Measurements from ENCODE around the gene ZNF598.

ZNF598 gene

DNA sequence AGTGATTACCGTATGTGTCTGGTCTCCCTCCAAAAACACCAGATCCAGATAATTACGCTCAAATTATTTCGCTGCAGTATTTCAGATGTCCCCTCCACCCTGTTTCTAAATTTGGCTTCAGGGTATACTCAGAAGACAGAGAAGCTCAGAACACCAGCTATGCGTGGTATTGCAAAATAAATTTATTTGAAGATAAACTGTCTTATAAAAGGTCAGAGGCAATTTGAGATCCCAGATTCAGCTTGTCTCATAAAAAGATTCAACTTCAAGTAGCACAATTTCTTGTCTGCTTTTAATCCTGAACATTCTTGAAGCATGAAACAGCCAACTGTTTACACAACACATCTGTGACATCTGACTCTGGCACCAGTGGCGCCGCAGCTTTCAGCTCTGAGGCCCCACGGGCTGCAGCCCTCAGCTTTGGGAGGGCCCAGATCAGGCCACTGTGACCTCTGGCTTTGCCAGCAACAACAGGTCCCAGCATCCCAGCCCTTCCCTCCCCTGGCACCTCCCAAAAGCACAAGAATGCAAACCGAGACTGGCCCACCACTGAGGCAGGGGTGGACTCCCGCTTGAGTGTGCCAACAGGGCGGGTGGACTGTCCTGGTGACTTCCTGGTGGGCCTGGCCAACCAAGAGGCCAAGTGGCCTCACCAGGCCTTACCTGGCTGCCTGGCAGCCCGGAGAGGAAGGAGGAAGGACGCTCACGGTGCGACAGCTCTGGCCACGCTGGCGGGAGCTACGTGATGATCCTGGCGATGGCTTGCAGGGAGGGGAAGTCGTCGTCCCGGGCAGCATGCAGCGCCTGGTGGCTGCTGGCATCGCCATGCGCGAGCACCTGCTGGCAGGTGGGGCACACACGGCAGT, 11.9 kb downstream of the ZNF598 start:
- H3K4me3 Mint-ChIP-seq: no peak overlapping the region
- DNase-seq (ENCODE audit: low spot score in 2 of 2): no peak
- H3K4me1 Mint-ChIP-seq: peaks cover 25% of the 10 kb centered on the region
- H3K9me3 Mint-ChIP-seq: no peaks in the 10 kb centered on the region
- H3K36me3 Mint-ChIP-seq: peaks cover 62% of the 10 kb centered on the region
- no peak for ATAC-seq
- no peak overlapping the region for H3K27ac Mint-ChIP-seq

DNA sequence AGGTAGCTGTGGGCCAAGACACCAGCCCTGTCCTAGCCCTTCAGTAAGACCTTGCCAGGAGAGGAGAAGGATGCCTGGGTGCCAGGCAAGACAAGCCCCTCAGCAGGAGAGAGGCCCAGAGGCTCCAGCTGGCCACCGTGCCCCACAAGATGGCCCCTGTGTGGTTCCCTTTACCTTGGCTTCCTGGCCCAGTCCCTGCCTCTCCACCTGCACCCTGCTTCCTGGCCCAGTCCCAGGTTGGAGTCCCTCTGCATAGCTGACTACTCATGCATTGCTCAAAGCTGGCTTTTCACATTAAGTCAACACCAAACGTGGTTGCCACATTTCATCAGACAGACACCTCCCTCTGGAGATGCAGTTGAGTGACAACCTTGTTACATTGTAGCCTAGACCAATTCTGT, 15.9 kb downstream of the ZNF598 start:
- peaks cover 37% of the 10 kb centered on the region for H3K36me3 Mint-ChIP-seq
- DNase-seq (ENCODE audit: low spot score in 2 of 2) (peak in 1 of 2 donors; percentile 77), ATAC-seq (peak; percentile 46)
- H3K27ac Mint-ChIP-seq: peak overlapping the region; percentile 48
- peaks cover 34% of the 10 kb centered on the region for H3K4me1 Mint-ChIP-seq
- H3K9me3 Mint-ChIP-seq: no peaks in the 10 kb centered on the region
- peak overlapping the region; percentile 22 for H3K4me3 Mint-ChIP-seq

DNA sequence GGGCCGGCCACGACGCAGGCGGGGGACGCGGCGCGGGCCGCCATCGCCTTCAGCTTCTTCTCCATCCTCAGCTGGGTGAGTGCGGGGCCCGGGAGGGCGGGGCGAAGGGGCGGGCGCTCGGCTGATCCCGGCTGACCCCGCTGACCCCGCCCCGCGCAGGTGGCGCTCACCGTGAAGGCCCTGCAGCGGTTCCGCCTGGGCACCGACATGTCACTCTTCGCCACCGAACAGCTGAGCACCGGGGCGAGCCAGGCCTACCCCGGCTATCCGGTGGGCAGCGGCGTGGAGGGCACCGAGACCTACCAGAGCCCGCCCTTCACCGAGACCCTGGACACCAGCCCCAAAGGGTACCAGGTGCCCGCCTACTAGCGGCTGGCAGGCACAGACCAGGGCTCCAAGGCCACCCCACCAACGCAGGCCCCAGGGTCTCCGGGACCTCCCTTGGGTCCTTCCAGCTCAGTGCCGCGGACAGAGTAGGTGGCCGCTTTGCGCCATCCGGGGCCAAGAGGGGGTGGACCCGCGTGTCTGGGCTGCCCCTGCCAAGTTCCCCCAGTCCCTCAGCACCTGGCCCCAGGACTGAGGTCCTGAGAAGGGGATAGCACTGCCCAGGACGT, 16.8 kb downstream of the ZNF598 start:
- H3K4me1 Mint-ChIP-seq: peaks cover 34% of the 10 kb centered on the region
- no peaks in the 10 kb centered on the region for H3K9me3 Mint-ChIP-seq
- peaks cover 28% of the 10 kb centered on the region for H3K36me3 Mint-ChIP-seq
- peak overlapping the region; percentile 48 for H3K27ac Mint-ChIP-seq
- H3K4me3 Mint-ChIP-seq: peak overlapping the region; percentile 78
- DNase-seq (ENCODE audit: low spot score in 2 of 2): no peak
- ATAC-seq: no peak

GRCh38 chr16:1991948-1992703, 17.5 kb downstream of the ZNF598 start:
- Mint-ChIP-seq H3K4me3 (peak overlapping the region; percentile 78), H3K4me1 (peaks cover 34% of the 10 kb centered on the region), H3K27ac (peak overlapping the region; percentile 76), H3K36me3 (peaks cover 23% of the 10 kb centered on the region), H3K9me3 (no peaks in the 10 kb centered on the region)
- ATAC-seq (peak; percentile 70), DNase-seq (ENCODE audit: low spot score in 2 of 2) (peak; percentile 85 to 95)

DNA sequence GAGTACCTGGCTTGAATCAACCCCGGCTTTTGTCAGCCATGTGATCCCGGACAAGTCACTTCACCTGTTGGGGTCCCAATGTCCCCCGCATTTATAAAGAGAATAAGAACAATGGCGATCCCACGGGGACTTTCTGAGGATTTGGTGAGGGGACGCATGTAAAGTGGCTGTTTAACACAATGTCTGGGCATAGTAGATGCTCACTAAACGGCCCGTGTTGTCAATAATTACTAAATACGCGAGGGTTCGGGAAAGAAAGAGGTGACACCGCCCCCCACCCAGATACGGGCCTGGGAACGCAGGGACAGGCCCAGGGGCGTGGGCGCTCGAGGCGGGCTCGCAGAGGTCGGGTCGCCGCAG, 18.1 kb downstream of the ZNF598 start:
- peak overlapping the region; percentile 78 for H3K4me3 Mint-ChIP-seq
- H3K9me3 Mint-ChIP-seq: no peaks in the 10 kb centered on the region
- H3K4me1 Mint-ChIP-seq: peaks cover 39% of the 10 kb centered on the region
- ATAC-seq (no peak), DNase-seq (ENCODE audit: low spot score in 2 of 2) (no peak)
- H3K27ac Mint-ChIP-seq: peak overlapping the region; percentile 76
- H3K36me3 Mint-ChIP-seq: peaks cover 28% of the 10 kb centered on the region

DNA sequence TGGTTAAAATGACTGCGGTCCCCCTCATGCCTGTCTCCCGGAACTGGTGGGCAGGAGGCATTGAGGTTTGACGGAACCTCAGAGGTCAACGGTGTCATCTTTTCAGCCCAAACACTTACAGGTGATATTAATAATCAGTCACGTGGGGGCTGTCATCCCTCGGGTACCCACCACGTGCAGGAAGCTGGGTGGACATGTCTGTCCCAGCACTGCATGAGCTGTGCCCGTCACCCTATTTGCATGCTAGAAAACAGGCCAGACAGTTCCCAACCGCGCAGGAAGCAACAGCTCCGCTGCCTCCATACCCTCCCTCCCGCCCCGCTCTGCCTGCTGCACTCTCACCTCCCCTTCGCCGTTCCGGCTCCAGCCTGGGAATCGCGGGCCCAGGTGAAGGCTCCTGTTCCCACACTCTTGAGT, 18.5 kb downstream of the ZNF598 start:
- ATAC-seq (peak; percentile 62), DNase-seq (ENCODE audit: low spot score in 2 of 2) (no peak)
- H3K4me1 Mint-ChIP-seq: peaks cover 40% of the 10 kb centered on the region
- H3K36me3 Mint-ChIP-seq: peaks cover 32% of the 10 kb centered on the region
- peak overlapping the region; percentile 78 for H3K4me3 Mint-ChIP-seq
- H3K27ac Mint-ChIP-seq: peak overlapping the region; percentile 76
- no peaks in the 10 kb centered on the region for H3K9me3 Mint-ChIP-seq

- Mint-ChIP-seq H3K4me1 (peaks cover 39% of the 10 kb centered on the region), H3K27ac (peak overlapping the region; percentile 76), H3K9me3 (no peaks in the 10 kb centered on the region), H3K4me3 (peak overlapping the region; percentile 78), H3K36me3 (peaks cover 36% of the 10 kb centered on the region)
- peak; percentile 46 to 79 for DNase-seq (ENCODE audit: low spot score in 2 of 2)
- peak; percentile 14 for ATAC-seq
These were observed 19.1 kb downstream of the ZNF598 start for GRCh38 chr16:1990351-1991134.

- Mint-ChIP-seq H3K4me1 (peaks cover 41% of the 10 kb centered on the region), H3K36me3 (peaks cover 37% of the 10 kb centered on the region), H3K4me3 (peak overlapping the region; percentile 78), H3K27ac (no peak overlapping the region), H3K9me3 (no peaks in the 10 kb centered on the region)
- ATAC-seq (no peak), DNase-seq (ENCODE audit: low spot score in 2 of 2) (no peak)
These were observed 19.6 kb downstream of the ZNF598 start for GRCh38 chr16:1990101-1990350.

- Mint-ChIP-seq H3K4me1 (peaks cover 47% of the 10 kb centered on the region), H3K27ac (no peak within 1 kb of the TSS), H3K9me3 (no peaks in the 10 kb centered on the region), H3K4me3 (peak within 1 kb of the TSS; percentile 78), H3K36me3 (peaks cover 38% of the 10 kb centered on the region)
- ATAC-seq (no peak), DNase-seq (ENCODE audit: low spot score in 2 of 2) (no peak)
These were observed 20.2 kb downstream of the ZNF598 start, which contains the start of gene SYNGR3 for GRCh38 chr16:1989209-1990100. Gene SYNGR3, plus strand, starts transcription at chr16:1989970. Its CDS starts 133 bp downstream, at chr16:1990103.

GRCh38 chr16:1987198-1987597, 22.4 kb downstream of the ZNF598 start:
- ATAC-seq (no peak), DNase-seq (ENCODE audit: low spot score in 2 of 2) (no peak)
- H3K27ac Mint-ChIP-seq: peak overlapping the region; percentile 44
- H3K4me1 Mint-ChIP-seq: peaks cover 42% of the 10 kb centered on the region
- peaks cover 32% of the 10 kb centered on the region for H3K36me3 Mint-ChIP-seq
- H3K4me3 Mint-ChIP-seq: no peak overlapping the region
- no peaks in the 10 kb centered on the region for H3K9me3 Mint-ChIP-seq

DNA sequence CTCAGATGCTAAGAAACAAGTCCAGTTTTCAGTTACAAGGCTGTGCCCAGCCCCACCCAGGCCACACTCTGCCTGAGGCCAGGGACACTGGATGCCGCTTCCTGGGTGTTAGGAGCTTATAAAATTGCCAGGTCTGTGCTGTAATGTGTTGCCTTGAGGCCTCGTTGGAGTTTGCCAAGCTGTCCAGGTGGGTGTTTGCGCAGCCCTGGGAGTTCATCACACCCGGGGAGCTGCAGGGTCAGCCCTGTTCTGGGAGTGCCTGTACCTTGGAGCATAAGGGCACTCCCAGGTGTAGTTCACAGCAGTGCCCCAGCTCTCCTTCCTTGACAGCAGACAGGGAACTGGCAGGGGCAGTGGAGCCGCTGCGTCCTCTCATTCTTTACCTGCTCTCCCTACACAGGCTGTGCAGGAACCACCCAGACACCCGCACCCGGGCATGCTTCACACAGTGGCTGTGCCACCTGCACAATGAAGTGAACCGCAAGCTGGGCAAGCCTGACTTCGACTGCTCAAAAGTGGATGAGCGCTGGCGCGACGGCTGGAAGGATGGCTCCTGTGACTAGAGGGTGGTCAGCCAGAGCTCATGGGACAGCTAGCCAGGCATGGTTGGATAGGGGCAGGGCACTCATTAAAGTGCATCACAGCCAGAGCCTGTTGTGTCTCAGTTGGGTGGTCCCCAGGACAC, 24.0 kb downstream of the ZNF598 start:
- H3K27ac Mint-ChIP-seq: no peak overlapping the region
- H3K4me3 Mint-ChIP-seq: peak overlapping the region; percentile 74
- H3K9me3 Mint-ChIP-seq: no peaks in the 10 kb centered on the region
- no peak for ATAC-seq
- H3K36me3 Mint-ChIP-seq: peaks cover 23% of the 10 kb centered on the region
- DNase-seq (ENCODE audit: low spot score in 2 of 2): no peak
- H3K4me1 Mint-ChIP-seq: peaks cover 41% of the 10 kb centered on the region

DNA sequence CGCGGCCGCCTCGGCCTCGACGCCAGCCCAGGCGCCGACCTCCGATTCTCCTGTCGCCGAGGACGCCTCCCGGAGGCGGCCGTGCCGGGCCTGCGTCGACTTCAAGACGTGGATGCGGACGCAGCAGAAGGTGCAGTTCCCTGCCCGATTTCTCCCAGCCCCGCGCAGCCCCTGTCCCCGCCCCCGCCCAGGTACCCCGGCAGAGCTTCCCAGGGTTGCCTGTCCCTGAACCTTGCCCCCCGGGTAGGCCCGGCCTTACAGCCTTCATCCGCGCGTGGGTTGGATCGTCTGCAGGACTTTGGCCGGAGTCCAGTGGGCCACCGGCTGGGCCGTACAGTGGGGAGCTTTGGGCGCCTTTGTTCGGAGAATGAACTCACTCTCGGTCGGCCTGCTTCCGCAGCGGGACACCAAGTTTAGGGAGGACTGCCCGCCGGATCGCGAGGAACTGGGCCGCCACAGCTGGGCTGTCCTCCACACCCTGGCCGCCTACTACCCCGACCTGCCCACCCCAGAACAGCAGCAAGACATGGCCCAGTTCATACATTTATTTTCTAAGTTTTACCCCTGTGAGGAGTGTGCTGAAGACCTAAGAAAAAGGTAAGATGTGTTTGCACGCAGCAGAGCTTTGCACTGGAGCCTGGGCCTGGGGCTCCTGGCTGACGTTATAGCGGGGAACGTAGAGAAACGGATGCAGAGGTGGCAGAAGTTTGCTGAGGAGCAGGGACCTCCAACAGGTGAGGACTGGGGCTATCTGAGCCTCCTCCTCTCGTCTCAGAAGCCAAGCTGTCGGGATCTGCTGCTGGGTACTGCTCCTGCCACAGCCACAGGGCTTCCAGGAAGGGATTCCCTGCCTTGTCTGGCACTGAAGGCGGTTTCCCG, 25.0 kb downstream of the ZNF598 start:
- H3K4me1 Mint-ChIP-seq: peaks cover 41% of the 10 kb centered on the region
- peaks cover 23% of the 10 kb centered on the region for H3K36me3 Mint-ChIP-seq
- H3K27ac Mint-ChIP-seq: no peak overlapping the region
- H3K9me3 Mint-ChIP-seq: no peaks in the 10 kb centered on the region
- ATAC-seq (peak; percentile 39), DNase-seq (ENCODE audit: low spot score in 2 of 2) (no peak)
- H3K4me3 Mint-ChIP-seq: peak overlapping the region; percentile 74
